Measurements from ENCODE around the gene CNOT6.

CNOT6 gene

DNA sequence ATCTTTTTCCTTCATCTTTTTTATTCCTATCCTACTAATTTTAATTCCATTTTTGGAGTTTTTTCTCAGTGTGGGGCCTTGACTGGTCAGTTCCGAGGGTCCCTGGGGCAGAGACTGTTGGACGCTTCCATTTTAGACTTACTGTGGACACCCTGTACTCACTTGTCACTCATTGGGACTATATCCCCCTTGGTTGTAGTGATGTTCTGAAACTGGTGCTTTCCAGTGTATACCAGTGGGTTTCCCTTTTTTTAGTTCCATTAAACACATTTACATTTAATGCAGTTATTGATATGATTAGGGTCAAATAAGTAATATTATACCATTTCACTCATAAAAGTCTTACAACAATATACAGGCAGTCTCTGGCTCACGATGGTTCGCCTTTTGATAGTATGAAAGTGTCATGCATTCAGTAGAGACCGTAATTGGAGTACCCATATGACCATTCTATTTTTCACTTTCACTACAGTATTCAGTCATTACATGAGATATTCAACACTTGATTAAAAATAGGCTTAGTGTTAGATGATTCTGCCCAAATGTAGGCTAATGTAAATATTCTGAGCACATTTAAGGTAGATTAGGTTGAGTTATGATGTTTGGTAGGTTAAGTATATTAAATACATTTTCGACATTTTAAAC, 46.0 kb downstream of the CNOT6 start:
- Mint-ChIP-seq H3K9me3 (no peaks in the 10 kb centered on the region), H3K4me1 (peaks cover 11% of the 10 kb centered on the region), H3K27ac (no peak overlapping the region), H3K36me3 (peaks cover 31% of the 10 kb centered on the region), H3K4me3 (no peak overlapping the region), H3K27me3 (no peaks in the 10 kb centered on the region)
- ATAC-seq (ENCODE audit: low read depth) (no peak), DNase-seq (ENCODE audit: low spot score in 2 of 2) (no peak)

GRCh38 chr5:180541710-180542109, 47.5 kb downstream of the CNOT6 start:
- no peak overlapping the region for H3K4me3 Mint-ChIP-seq
- H3K36me3 Mint-ChIP-seq = peaks cover 36% of the 10 kb centered on the region
- no peaks in the 10 kb centered on the region for H3K27me3 Mint-ChIP-seq
- peaks cover 15% of the 10 kb centered on the region for H3K4me1 Mint-ChIP-seq
- no peaks in the 10 kb centered on the region for H3K9me3 Mint-ChIP-seq
- no peak for DNase-seq (ENCODE audit: low spot score in 2 of 2)
- H3K27ac Mint-ChIP-seq = no peak overlapping the region
- no peak for ATAC-seq (ENCODE audit: low read depth)

DNA sequence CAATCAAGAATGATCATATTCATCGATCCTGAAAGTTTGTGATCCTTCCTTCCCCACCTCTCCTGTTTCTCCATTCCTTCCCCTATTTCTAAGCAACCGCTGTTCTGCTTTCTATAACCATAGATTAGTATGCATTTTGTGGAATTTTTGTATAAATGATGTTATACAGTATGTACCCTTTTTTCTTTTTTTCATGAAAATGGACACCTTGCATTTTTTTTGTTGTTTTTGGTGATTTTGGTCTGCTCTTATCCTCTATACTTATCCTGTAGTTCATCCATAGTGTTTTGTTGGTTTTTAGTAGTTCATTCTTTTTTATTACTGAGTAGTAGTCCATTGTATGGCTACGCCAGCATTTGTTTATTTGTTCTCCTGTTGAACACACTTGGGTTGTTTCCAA, 51.1 kb downstream of the CNOT6 start:
- H3K36me3 Mint-ChIP-seq = peaks cover 32% of the 10 kb centered on the region
- no peak overlapping the region for H3K4me3 Mint-ChIP-seq
- peaks cover 17% of the 10 kb centered on the region for H3K4me1 Mint-ChIP-seq
- H3K27me3 Mint-ChIP-seq = no peaks in the 10 kb centered on the region
- H3K27ac Mint-ChIP-seq = no peak overlapping the region
- no peaks in the 10 kb centered on the region for H3K9me3 Mint-ChIP-seq
- DNase-seq (ENCODE audit: low spot score in 2 of 2) = no peak
- no peak for ATAC-seq (ENCODE audit: low read depth)

DNA sequence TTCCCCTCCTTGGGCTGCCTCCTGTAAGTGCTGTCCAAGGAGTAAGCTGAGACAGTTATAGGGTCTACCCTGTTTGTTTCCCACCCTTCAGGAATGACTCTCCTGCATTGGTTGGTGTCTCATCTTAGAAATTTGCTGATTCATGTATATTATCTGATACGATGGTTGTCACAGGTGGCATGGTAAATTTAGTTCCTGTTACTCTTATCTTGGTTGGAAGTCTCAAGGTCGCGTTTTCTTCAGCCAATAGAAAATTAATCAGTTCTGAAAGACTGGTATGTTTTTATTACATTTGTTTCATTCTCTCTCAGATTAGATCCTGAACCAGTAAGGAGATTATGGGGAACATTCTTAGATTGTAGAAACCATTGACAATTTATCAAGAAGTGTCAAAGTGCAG, 54.4 kb downstream of the CNOT6 start:
- H3K27ac Mint-ChIP-seq = no peak overlapping the region
- H3K27me3 Mint-ChIP-seq = no peaks in the 10 kb centered on the region
- no peak overlapping the region for H3K4me3 Mint-ChIP-seq
- H3K36me3 Mint-ChIP-seq = peaks cover 38% of the 10 kb centered on the region
- H3K4me1 Mint-ChIP-seq = peaks cover 17% of the 10 kb centered on the region
- ATAC-seq (ENCODE audit: low read depth) (no peak), DNase-seq (ENCODE audit: low spot score in 2 of 2) (no peak)
- H3K9me3 Mint-ChIP-seq = no peaks in the 10 kb centered on the region

DNA sequence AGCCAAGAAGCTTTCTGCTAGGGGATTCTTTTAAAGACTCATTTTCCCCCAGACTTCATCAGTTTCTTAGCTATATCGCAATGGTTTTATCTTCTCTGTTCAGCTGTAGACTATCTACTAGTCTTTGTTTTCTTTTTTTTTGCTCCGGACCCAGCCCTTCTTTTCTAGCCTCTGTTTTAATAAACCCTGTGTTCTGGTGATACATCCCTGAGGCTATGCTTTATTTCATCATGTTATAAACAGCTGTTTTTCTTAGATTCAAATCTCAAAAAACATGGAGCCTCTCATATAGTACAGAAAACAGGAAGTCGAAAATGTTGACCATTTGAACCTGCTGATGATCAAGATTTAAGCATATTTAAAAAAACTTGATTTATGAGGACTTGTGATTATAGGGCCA, 59.4 kb downstream of the CNOT6 start:
- H3K27ac Mint-ChIP-seq = no peak overlapping the region
- H3K9me3 Mint-ChIP-seq = no peaks in the 10 kb centered on the region
- DNase-seq (ENCODE audit: low spot score in 2 of 2) (no peak), ATAC-seq (ENCODE audit: low read depth) (no peak)
- H3K4me3 Mint-ChIP-seq = no peak overlapping the region
- H3K27me3 Mint-ChIP-seq = no peaks in the 10 kb centered on the region
- peaks cover 33% of the 10 kb centered on the region for H3K36me3 Mint-ChIP-seq
- peaks cover 1% of the 10 kb centered on the region for H3K4me1 Mint-ChIP-seq

GRCh38 chr5:180555168-180555921, 61.2 kb downstream of the CNOT6 start:
- Mint-ChIP-seq H3K27me3 (no peaks in the 10 kb centered on the region), H3K9me3 (peaks cover 1% of the 10 kb centered on the region), H3K4me3 (no peak overlapping the region), H3K36me3 (peaks cover 37% of the 10 kb centered on the region), H3K4me1 (peaks cover 6% of the 10 kb centered on the region), H3K27ac (no peak overlapping the region)
- DNase-seq (ENCODE audit: low spot score in 2 of 2) (no peak), ATAC-seq (ENCODE audit: low read depth) (no peak)

GRCh38 chr5:180557217-180557809, 63.1 kb downstream of the CNOT6 start:
- no peak for DNase-seq (ENCODE audit: low spot score in 2 of 2)
- H3K4me3 Mint-ChIP-seq = no peak overlapping the region
- no peak overlapping the region for H3K27ac Mint-ChIP-seq
- peaks cover 40% of the 10 kb centered on the region for H3K36me3 Mint-ChIP-seq
- peaks cover 10% of the 10 kb centered on the region for H3K4me1 Mint-ChIP-seq
- no peak for ATAC-seq (ENCODE audit: low read depth)
- no peaks in the 10 kb centered on the region for H3K27me3 Mint-ChIP-seq
- peaks cover 1% of the 10 kb centered on the region for H3K9me3 Mint-ChIP-seq

GRCh38 chr5:180558232-180558631, 64.1 kb downstream of the CNOT6 start:
- Mint-ChIP-seq H3K27ac (no peak overlapping the region), H3K9me3 (peaks cover 1% of the 10 kb centered on the region), H3K4me3 (no peak overlapping the region), H3K27me3 (no peaks in the 10 kb centered on the region), H3K4me1 (peaks cover 10% of the 10 kb centered on the region), H3K36me3 (peaks cover 38% of the 10 kb centered on the region)
- DNase-seq (ENCODE audit: low spot score in 2 of 2) (no peak), ATAC-seq (ENCODE audit: low read depth) (no peak)

DNA sequence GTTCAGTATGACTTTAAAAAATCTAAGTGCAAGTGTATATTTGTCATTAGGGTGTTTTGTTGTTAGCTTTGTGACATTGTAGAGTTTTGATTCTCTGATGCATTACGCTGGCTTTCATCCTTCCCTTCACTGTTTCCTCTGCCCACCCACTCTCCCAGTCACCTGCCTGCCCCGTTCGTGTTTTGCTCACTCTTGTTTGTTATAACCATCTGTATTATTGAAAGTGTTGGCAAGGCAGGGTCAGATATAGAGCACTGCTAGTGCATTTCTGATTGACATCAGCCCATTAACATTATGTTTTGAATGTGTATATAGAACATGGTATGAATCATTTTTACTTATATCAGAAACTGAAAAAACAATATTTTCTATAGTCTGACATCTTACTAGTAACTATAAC, 69.8 kb downstream of the CNOT6 start:
- no peak overlapping the region for H3K4me3 Mint-ChIP-seq
- H3K27ac Mint-ChIP-seq = no peak overlapping the region
- DNase-seq (ENCODE audit: low spot score in 2 of 2) = no peak
- H3K4me1 Mint-ChIP-seq = peaks cover 7% of the 10 kb centered on the region
- ATAC-seq (ENCODE audit: low read depth) = no peak
- peaks cover 44% of the 10 kb centered on the region for H3K36me3 Mint-ChIP-seq
- peaks cover 1% of the 10 kb centered on the region for H3K9me3 Mint-ChIP-seq
- no peaks in the 10 kb centered on the region for H3K27me3 Mint-ChIP-seq

- peaks cover 43% of the 10 kb centered on the region for H3K36me3 Mint-ChIP-seq
- no peaks in the 10 kb centered on the region for H3K4me1 Mint-ChIP-seq
- no peak overlapping the region for H3K27ac Mint-ChIP-seq
- H3K9me3 Mint-ChIP-seq = no peaks in the 10 kb centered on the region
- no peaks in the 10 kb centered on the region for H3K27me3 Mint-ChIP-seq
- no peak overlapping the region for H3K4me3 Mint-ChIP-seq
- DNase-seq (ENCODE audit: low spot score in 2 of 2) (no peak), ATAC-seq (ENCODE audit: low read depth) (no peak)
Measured at GRCh38 chr5:180568914-180569313, 74.7 kb downstream of the CNOT6 start.

GRCh38 chr5:180575571-180575970, 81.4 kb downstream of the CNOT6 start:
- Mint-ChIP-seq H3K4me1 (no peaks in the 10 kb centered on the region), H3K27me3 (no peaks in the 10 kb centered on the region), H3K9me3 (no peaks in the 10 kb centered on the region), H3K27ac (no peak overlapping the region), H3K36me3 (peaks cover 36% of the 10 kb centered on the region), H3K4me3 (no peak overlapping the region)
- no peak for ATAC-seq (ENCODE audit: low read depth)
- no peak for DNase-seq (ENCODE audit: low spot score in 2 of 2)

- no peak overlapping the region for H3K27ac Mint-ChIP-seq
- ATAC-seq (ENCODE audit: low read depth) = no peak
- peaks cover 13% of the 10 kb centered on the region for H3K36me3 Mint-ChIP-seq
Measured at GRCh38 chr5:180580681-180581080, 86.5 kb downstream of the CNOT6 start.

DNA sequence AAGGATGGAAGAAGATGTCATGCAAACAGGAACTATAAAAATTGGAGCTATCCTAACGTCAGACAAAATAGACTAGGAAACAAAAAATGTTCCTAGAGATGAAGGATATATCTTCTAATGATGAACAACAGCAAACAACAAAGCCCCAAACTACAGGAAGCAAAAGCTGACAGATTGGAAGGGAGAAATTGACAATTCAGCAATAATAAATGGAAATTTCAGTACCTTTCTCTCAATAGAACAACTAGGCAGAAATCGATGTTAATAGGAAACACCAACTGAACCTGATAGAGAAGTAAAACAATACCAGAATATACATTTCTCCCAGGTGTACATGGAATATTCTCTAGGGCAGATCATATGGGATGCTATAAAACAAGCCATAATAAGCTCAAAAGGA, 89.6 kb downstream of the CNOT6 start:
- no peaks in the 10 kb centered on the region for H3K27me3 Mint-ChIP-seq
- H3K27ac Mint-ChIP-seq = no peak overlapping the region
- DNase-seq (ENCODE audit: low spot score in 2 of 2) (no peak), ATAC-seq (ENCODE audit: low read depth) (no peak)
- peaks cover 6% of the 10 kb centered on the region for H3K9me3 Mint-ChIP-seq
- no peak overlapping the region for H3K4me3 Mint-ChIP-seq
- H3K4me1 Mint-ChIP-seq = no peaks in the 10 kb centered on the region
- H3K36me3 Mint-ChIP-seq = no peaks in the 10 kb centered on the region

More at GRCh38 chr5:180580681-180581080, 86.5 kb downstream of the CNOT6 start:
- Mint-ChIP-seq H3K4me1 (no peaks in the 10 kb centered on the region), H3K27me3 (no peaks in the 10 kb centered on the region), H3K9me3 (peaks cover 6% of the 10 kb centered on the region), H3K4me3 (no peak overlapping the region)
- DNase-seq (ENCODE audit: low spot score in 2 of 2) = no peak

DNA sequence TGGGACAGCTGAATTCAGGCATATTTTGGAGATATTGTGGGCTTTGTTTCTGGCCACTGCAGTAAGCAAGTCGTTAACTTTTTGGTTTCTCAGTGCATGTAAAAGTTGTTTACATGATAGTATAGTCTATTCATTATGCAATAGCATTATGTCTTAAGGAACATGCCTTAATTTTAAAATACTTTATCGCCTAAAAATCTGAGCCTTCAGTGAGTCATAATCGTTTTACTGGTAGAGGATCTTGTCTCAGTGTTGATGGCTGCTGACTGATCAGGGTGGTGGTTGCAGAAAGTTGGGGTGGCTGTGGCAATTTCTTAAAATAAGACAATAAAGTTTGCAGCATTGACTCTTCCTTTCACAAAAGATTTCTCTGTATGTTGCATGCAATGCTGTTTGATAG, 92.0 kb downstream of the CNOT6 start:
- no peaks in the 10 kb centered on the region for H3K36me3 Mint-ChIP-seq
- H3K27ac Mint-ChIP-seq = no peak overlapping the region
- H3K4me3 Mint-ChIP-seq = no peak overlapping the region
- ATAC-seq (ENCODE audit: low read depth) (no peak), DNase-seq (ENCODE audit: low spot score in 2 of 2) (no peak)
- peaks cover 6% of the 10 kb centered on the region for H3K9me3 Mint-ChIP-seq
- no peaks in the 10 kb centered on the region for H3K27me3 Mint-ChIP-seq
- H3K4me1 Mint-ChIP-seq = no peaks in the 10 kb centered on the region

All from memory B cell (primary cell).